ENCODE data around the gene GPR33.
"Not testable (repeated sequence)": the region's sequence is repeated elsewhere in the genome, so short reads cannot be mapped to it uniquely, and the experiment has no call there.

Gene GPR33

GRCh38 chr14:31461545-31461944 lies 26.3 kb downstream of the GPR33 start:
- DNase-seq (ENCODE audit: low read depth) = no peak

- DNase-seq (ENCODE audit: low read depth) = peak; percentile 11
Measured at GRCh38 chr14:31457665-31458659, 29.9 kb downstream of the GPR33 start.

- peak; percentile 95 for DNase-seq (ENCODE audit: low read depth)
Measured at GRCh38 chr14:31456841-31457664, 30.8 kb downstream of the GPR33 start, which contains the start of gene DTD2. Gene DTD2, minus strand, starts transcription at chr14:31457506. Its CDS starts 113 bp downstream, at chr14:31457393.

GRCh38 chr14:31449971-31450610 lies 37.7 kb downstream of the GPR33 start:
- DNase-seq (ENCODE audit: low read depth) = peak; percentile 62

GRCh38 chr14:31449136-31449535 lies 38.7 kb downstream of the GPR33 start:
- no peak for DNase-seq (ENCODE audit: low read depth)

GRCh38 chr14:31445703-31446102 lies 42.1 kb downstream of the GPR33 start:
- DNase-seq (ENCODE audit: low read depth) = no peak

- DNase-seq (ENCODE audit: low read depth) = no peak
Measured at GRCh38 chr14:31442284-31442683, 45.6 kb downstream of the GPR33 start.

- peak; percentile 88 for DNase-seq (ENCODE audit: low read depth)
Measured at GRCh38 chr14:31441273-31442111, 46.3 kb downstream of the GPR33 start.

- DNase-seq (ENCODE audit: low read depth) = peak; percentile 21
Measured at GRCh38 chr14:31440280-31440679, 47.6 kb downstream of the GPR33 start.

- no peak for DNase-seq (ENCODE audit: low read depth)
Measured at GRCh38 chr14:31439561-31439960, 48.3 kb downstream of the GPR33 start.

GRCh38 chr14:31437045-31437691 lies 50.7 kb downstream of the GPR33 start:
- not testable (repeated sequence) for DNase-seq (ENCODE audit: low read depth)

GRCh38 chr14:31435276-31435675 lies 52.6 kb downstream of the GPR33 start:
- peak; percentile 93 for DNase-seq (ENCODE audit: low read depth)
